KG1 (cell line): ENCODE data around the gene DDX1.

Experiments used
- DNase-seq: peaks from one replicate; lab custom pipeline; 2025; lab: John Stamatoyannopoulos, UW

Gene DDX1

DNA sequence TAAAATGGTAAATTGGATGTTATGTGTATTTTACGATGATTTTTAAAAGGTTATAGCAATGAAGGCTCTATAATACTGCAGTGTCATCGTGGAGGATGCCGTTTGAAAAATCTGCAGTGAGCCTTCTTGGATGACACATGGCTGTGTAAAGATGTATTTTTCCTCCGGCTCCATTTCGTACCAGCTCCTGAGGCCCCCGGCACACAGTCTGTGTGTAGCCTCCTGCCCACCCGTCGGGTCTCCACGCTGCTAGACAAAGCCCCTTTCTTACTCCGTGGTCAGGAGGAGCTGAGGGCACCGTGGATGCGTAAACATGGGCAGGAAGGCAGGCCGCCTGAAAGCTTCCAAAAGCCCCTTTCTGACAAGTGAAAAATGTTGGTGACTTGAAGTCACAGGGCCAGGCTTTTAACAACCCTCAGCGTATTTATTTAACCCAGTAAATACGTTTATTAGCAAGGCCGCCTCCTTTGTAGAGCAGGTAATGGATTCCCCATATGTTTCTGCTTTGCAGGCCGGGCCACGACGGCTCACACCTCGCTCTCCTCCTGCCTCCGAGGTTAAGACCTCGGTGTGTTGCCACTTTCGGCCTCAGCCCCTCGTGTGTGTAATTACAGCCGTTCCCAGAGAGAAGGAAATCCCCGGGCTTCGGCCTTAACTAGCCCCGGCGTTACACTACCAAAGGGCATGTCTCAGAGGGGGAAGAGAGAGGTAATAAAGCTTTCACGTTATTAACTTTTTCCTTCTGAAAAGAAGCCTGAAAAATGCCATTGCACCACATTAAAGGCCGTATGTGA, 72.8 kb downstream of the DDX1 start:
- DNase-seq: no peak

GRCh38 chr2:15665067-15665942, 73.6 kb downstream of the DDX1 start:
- DNase-seq: no peak

DNA sequence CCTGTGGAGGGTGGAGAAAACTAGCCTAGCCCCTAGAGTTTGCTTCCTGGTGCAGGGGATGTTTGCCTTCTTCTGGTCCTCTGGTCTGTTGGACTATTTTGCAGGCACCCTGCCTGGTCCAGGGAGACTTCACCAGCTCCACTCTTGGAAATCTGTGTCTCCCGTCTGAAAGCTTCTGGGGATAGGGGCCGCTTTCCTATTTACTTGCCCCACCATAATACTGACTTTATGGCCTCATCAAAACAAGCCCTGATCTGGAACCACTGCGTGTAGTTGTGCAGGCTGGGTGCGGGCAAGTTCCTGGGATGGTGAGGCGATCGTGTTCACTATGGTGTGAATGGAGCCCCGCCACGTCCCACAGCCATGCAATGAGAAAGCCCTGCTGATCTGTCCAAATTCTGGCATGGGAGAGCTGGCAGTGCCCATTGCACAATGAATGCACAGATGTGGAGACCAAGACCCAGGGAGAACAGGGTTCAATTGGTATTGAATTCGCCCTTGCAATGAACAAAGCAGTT, 74.3 kb downstream of the DDX1 start:
- no peak for DNase-seq

GRCh38 chr2:15666861-15667808, 75.5 kb downstream of the DDX1 start:
- DNase-seq: no peak

GRCh38 chr2:15667809-15668556, 76.3 kb downstream of the DDX1 start:
- no peak for DNase-seq

DNA sequence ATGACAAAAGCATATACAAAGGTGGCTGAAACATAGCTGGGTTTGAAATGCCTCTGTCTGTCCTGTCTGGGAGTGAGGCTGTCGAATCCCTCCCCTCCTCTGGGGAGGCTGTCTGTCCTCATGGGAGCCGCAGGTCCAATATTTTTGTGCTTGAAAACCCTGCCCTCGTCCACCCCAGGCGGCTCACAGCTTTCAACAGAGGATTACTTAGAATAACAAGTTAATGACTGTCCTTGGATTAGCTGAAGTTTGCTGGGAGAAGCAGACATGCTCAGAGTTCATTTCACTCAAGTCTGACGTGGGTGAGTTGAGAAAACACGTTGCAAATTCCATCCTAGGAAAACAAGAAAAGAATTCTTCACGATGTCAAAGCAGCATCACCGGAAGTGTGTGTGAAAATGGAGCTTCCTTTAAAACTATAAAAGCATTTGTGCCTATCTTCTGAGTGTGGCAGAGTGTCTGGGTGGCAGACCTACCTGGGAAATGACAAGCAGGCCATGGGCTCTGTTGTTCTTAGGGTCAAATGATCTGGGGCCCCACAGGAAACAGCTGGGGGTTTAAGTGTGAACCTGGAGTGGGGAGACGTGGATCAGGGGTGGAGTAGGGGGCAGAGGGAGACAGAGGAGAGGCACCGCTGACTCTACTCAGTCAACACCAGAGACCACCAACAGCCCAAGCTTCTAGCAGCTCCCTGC, 77.1 kb downstream of the DDX1 start:
- no peak for DNase-seq

DNA sequence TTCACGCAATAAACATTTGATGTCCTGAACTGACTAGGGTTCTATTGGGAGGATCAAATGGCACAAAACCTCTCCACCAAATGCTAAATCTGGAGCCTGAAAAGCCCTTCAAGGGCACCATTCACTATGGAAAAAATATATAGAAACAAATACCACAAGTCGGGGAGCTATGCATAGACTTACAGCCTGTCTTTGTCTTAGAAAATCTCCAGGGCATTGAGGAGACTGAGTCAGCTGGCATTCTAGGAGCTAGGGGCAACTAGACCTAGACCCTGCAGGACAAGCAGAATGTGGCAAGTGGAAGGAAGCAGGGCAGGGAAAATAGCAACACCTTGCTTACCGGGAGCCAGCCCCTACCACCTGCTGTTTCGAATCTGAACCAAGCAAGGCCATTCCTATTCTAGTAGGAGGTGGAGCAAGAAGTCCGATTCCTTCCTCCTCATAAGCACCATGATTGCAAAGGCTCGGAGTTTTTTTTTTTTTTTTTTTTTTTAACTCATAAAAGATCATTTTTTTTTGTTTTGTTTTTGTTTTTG, 77.8 kb downstream of the DDX1 start:
- DNase-seq: no peak

- DNase-seq: no peak
Measured at GRCh38 chr2:15670469-15670868, 78.8 kb downstream of the DDX1 start.

DNA sequence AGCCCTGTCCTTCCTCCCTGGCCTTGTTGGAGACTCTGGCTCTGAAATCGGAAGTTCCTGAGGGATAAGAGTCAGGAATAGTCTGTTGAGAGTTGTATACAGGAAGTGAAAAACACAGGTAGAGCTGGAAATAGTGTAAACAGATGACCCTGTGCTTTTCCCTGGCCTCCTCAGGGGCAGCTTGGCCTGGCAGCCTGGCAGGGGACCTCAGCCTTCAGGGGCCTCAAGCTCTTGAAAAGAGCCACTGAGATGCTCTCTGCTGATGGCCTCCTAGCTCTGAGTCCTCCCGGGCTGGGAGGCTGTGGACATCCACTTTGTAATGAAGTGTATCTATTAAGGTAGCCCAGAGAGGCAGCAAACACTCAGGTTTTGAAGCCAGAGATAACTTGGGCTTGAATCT, 79.3 kb downstream of the DDX1 start:
- DNase-seq: no peak

- no peak for DNase-seq
Measured at GRCh38 chr2:15671409-15671808, 79.7 kb downstream of the DDX1 start.

DNA sequence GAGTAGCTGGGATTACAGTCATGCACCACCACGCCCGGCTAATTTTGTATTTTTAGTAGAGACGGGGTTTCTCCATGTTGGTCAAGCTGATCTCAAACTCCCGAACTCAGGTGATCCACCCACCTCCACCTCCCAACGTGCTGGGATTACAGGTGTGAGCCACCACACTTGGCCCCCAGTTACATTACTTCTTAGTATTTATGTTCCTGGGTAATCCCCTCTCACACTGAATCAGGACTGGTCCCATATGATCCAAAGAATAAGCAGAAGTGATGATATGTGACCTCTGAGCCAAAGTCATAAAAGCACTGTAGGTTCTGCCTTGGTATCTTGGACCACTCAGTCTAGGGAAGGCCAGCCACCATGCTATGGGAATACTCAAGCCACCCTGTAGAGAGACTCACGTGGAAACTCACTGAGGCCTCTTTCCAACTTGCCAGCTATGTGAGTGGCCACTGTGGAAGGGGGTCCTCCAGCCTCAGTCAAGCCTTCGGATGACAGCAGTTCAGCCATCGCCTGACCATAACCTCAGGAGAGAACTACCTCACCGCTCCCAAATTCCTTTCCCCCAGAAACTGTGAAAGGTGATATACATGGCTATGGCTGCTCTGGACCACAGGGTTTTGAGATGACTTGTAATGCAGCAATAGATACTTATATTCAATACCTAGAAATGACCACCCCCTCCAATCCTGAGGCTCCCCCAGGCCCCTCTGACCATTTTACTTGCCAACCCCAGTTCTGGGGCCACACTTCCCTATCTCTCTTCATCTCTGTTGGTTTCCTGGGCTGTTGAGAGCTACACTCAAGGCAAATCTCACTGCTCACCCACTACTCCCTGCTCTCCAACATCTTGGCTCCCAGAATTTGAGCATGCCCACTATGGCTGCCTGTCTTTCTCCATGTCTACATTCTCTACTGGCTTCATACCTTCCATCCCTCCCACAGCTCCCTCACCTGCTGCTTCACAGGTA, 80.5 kb downstream of the DDX1 start:
- no peak for DNase-seq

DNA sequence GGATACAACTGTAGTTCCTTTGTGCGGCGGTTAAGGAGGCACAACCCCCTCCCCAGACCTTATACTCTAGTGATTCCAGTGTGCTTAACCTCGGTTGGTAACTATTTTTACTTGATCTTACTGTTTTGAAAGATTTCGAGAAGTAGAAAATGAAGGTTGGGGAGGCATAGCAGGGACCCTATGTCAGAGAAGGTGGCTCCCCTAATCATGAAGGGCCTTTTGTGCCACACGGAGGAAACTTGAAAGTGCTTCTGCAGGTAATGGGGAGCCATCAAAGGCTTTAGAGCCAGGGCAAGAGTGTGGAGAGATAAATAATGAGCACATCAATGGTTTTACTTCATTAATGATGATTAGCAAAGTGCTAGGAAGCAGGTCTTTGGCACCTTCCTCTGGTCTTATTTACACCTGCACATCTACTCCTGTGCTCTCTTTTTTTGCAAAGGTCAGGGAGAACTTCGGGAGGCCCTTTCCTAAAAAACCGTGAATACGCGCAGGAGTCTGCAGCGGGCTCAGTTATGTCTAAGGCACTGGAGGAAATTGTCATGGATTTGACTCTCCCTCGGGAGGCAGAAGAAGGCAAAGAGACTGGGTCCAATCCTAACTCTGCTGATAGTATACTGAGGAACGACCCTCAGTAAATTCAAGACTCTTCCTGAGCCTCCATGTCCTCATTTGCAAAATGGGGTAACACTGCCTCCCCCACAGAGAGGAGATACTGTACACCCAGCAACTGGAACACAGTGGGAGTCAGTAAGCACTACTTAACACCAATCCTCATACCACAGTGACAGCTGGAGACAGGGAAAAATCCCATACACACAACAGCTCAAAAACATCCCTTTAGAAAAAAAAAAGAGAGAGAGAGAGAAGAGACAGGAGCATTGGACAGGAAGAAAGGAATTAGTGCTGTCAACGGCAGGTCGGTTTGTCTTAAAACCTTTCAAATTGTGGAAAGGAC, 81.6 kb downstream of the DDX1 start:
- DNase-seq: no peak

- no peak for DNase-seq
Measured at GRCh38 chr2:15673919-15674636, 82.4 kb downstream of the DDX1 start.

- no peak for DNase-seq
Measured at GRCh38 chr2:15674637-15675455, 83.2 kb downstream of the DDX1 start.

DNA sequence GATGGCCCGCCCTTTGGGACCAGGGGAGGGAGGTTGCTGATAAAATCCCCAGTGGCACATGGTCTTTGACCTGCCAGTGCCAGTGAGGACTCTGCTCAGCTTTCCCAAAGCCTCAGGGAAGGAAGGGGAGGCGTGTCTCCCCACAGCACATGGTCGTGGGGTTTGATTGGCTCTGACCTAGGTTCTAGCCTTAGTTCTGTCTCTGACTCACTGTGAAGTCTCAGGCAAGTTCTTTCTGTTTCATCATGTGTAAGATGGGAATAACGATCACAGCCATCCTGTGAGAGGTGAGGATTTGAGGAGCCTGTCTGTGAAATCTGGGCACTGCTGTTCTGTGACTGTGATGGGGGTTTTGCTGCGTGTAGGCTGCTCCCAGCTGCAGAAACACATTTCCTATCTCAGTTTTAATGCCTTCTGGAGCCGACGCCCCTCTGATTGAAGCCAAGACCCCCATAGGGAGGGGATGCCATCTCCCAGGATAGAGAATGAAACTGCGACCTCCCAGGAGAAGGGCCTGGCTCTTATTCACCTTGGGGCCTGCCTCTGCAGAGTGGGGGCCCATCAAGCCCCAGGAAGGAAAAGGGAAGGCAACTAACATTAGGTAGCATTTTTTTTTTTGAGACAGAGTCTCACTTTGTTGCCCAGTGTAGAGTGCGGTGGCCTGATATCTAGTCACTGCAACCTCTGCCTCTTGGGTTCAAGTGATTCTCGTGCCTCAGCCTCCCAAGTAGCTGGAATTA, 84.0 kb downstream of the DDX1 start:
- DNase-seq: no peak
